Measurements from ENCODE around the gene PRRT3. TPM values are rescaled to one million over a fixed set of nuclear protein-coding genes. Genes with fewer than 3 reads are reported as not detected.

Gene PRRT3
- total and polyA plus RNA-seq, 2 of the 13 experiments (the other 11 are each of a cell fraction or from before 2014, with no cell fraction given): 0.22 to 0.44 TPM

DNA sequence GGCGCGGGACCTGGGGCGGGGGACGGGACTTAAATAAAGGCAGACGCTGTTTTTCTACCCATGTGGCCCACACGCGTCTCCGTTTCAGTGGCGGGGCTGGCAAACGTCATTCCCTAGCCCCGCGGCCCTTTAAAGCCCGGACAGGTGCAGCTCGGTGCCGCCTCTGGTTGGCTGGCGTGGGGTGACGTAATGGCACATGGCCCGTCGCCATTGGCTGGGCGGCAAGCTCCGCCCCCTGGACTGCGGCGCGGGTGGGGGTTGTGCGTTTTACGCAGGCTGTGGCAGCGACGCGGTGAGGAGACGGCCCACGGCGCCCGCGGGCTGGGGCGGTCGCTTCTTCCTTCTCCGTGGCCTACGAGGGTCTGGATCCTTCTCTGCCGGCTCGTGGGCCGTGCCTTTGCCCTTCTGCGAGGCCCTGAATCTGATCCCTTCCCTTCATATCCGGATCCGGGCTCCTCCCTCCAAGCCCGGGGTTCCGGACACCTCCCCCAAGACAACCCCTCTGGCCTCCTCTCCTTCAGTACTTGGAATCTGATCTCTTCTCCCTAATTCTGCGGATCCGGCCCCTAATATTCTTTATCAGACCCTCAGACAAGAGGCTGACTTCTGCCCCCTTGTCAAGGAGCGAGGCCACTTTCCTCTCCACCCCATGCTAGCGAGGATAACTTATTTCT is 18.5 kb downstream of the PRRT3 start, which contains the start of gene CRELD1:
TSS of gene CRELD1 (plus strand) at position 274 of the 674 bp plus-strand sequence. CDS start 605 bp downstream, outside the sequence.
- 2% methylated on average over 12 of the region's 50 CpGs for WGBS (ENCODE audit: low lambda C conversion rate)
- Histone ChIP-seq H3K36me3 (replicated peaks in 1 of 2; ENCODE audit: control insufficient read depth in 1 of 2, insufficient read depth in 2 of 2, low read length in 2 of 2) (peaks cover 0 to 18% of the 10 kb centered on the region in 2 experiments; a peak in 2 of 5 replicates), H3K27me3 (ENCODE audit: control insufficient read depth in 1 of 2, insufficient read depth in 2 of 2, low read length in 2 of 2) (no peaks in the 10 kb centered on the region), H3K4me2 (ENCODE audit: low read depth, low read length) (peak within 1 kb of the TSS; percentile 86), H3K4me3 (replicated peaks in 1 of 3; ENCODE audit: insufficient read depth in 1 of 3, low read depth in 2 of 3, low read length in 3 of 3) (peak within 1 kb of the TSS; percentile 70 to 82 (median 80)), H3K9ac (ENCODE audit: insufficient read depth, low read depth, low read length) (peak within 1 kb of the TSS; percentile 85), H2AFZ (ENCODE audit: low read length) (no peak within 1 kb of the TSS), H3K79me2 (ENCODE audit: insufficient read depth, low read length) (peaks cover 20% of the 10 kb centered on the region), H3K4me1 (ENCODE audit: insufficient read depth, low read length) (peaks cover 47% of the 10 kb centered on the region), H4K20me1 (ENCODE audit: insufficient read depth, low read length) (no peaks in the 10 kb centered on the region), H3K9me3 (ENCODE audit: low read length) (no peaks in the 10 kb centered on the region), H3K27ac (ENCODE audit: extremely low read length, insufficient read depth, low read length) (peak within 1 kb of the TSS; percentile 92)
- POLR2A ChIA-PET: interaction anchor here (0.7 to 7.6 kb wide), 37 partner anchors 9 to 570 kb away, joined by 3 to 124 read pairs (median 6); partner anchors contain the start of genes ARPC4, FANCD2, IL17RC and IL17RE
- BruUV-seq (replicated peaks): no TSS peak
- DNase-seq (ENCODE audit: low spot score) (peak; percentile 90), FAIRE-seq (peak; percentile 80), ATAC-seq (peak; percentile 87)
- in situ Hi-C loops (cut with HindIII; ENCODE audit: extremely low pct_ligation_motif_present, low pct_unique_long_range_greater_than_20kb) (no loop called here), intact Hi-C loops (cut with micrococcal nuclease; ENCODE audit: unreplicated experiment) (loop anchor here (2.0 to 5.0 kb wide), 2 partner anchors 13 to 36 kb away; no protein-coding TSS in a partner anchor)
- CTCF ChIA-PET (ENCODE audit: low intra/inter-chr PET ratio, low total read pairs): interaction anchor here (3.1 kb wide), 1 partner anchor 13 kb away, joined by 14 read pairs; no protein-coding TSS in a partner anchor
- no peak for TF ChIP-seq MATR3 (CRISPR knock-in tag; IDR thresholded peaks at IDR 0.05)
- no peak for TF ChIP-seq ZNF781 (CRISPR knock-in tag; IDR thresholded peaks at IDR 0.05; ENCODE audit: borderline replicate concordance, not compliant biosample characterization)
- TF ChIP-seq ZNF713 (CRISPR knock-in tag; IDR thresholded peaks at IDR 0.05): no peak
- TF ChIP-seq ESRRA (CRISPR knock-in tag; IDR thresholded peaks at IDR 0.05; ENCODE audit: low read depth): peak; percentile 48; the same call in 1 of the 2 replicates
- TF ChIP-seq ZNF276 (CRISPR knock-in tag; IDR thresholded peaks at IDR 0.05; ENCODE audit: low read depth): no peak
- no peak for TF ChIP-seq ZXDC (CRISPR knock-in tag; IDR thresholded peaks at IDR 0.05)
- TF ChIP-seq ZNF343 (CRISPR knock-in tag; IDR thresholded peaks at IDR 0.05): no peak
- TF ChIP-seq, protein P1, sequence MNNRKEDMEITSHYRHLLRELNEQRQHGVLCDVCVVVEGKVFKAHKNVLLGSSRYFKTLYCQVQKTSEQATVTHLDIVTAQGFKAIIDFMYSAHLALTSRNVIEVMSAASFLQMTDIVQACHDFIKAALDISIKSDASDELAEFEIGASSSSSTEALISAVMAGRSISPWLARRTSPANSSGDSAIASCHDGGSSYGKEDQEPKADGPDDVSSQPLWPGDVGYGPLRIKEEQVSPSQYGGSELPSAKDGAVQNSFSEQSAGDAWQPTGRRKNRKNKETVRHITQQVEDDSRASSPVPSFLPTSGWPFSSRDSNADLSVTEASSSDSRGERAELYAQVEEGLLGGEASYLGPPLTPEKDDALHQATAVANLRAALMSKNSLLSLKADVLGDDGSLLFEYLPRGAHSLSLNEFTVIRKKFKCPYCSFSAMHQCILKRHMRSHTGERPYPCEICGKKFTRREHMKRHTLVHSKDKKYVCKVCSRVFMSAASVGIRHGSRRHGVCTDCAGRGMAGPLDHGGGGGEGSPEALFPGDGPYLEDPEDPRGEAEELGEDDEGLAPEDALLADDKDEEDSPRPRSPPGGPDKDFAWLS (CRISPR knock-in tag; IDR thresholded peaks at IDR 0.05; ENCODE audit: borderline replicate concordance): no peak
- no peak; the same call in 1 of the 2 replicates for TF ChIP-seq ZNF234 (CRISPR knock-in tag; conservative IDR thresholded peaks at IDR 0.05)
- no peak for TF ChIP-seq DDIT3 (CRISPR knock-in tag; IDR thresholded peaks at IDR 0.05)
- no peak for TF ChIP-seq PAF1 (CRISPR knock-in tag; IDR thresholded peaks at IDR 0.05)
- TF ChIP-seq ZBTB21 (CRISPR knock-in tag; IDR thresholded peaks at IDR 0.05): no peak
- no peak for TF ChIP-seq RAD21 (CRISPR knock-in tag; IDR thresholded peaks at IDR 0.05)
- no peak for TF ChIP-seq THYN1 (CRISPR knock-in tag; IDR thresholded peaks at IDR 0.05; ENCODE audit: borderline replicate concordance, low read depth)
- no peak for TF ChIP-seq ZC3H4 (CRISPR knock-in tag; IDR thresholded peaks at IDR 0.05; ENCODE audit: borderline replicate concordance)
- no peak for TF ChIP-seq HNRNPH1 (optimal IDR thresholded peaks at IDR 0.05; ENCODE audit: low read depth, low read length)
- no peak for TF ChIP-seq NFIC (IDR thresholded peaks at IDR 0.05; ENCODE audit: low read length)
- TF ChIP-seq SALL2 (CRISPR knock-in tag; IDR thresholded peaks at IDR 0.05): peak; percentile 66; the same call in 1 of the 2 replicates

Measured in HepG2 (cell line).